ENCODE measurements around the gene HBD.
"Not testable (repeated sequence)": the region's sequence is repeated elsewhere in the genome, so short reads cannot be mapped to it uniquely, and the experiment has no call there.

The HBD gene

DNA sequence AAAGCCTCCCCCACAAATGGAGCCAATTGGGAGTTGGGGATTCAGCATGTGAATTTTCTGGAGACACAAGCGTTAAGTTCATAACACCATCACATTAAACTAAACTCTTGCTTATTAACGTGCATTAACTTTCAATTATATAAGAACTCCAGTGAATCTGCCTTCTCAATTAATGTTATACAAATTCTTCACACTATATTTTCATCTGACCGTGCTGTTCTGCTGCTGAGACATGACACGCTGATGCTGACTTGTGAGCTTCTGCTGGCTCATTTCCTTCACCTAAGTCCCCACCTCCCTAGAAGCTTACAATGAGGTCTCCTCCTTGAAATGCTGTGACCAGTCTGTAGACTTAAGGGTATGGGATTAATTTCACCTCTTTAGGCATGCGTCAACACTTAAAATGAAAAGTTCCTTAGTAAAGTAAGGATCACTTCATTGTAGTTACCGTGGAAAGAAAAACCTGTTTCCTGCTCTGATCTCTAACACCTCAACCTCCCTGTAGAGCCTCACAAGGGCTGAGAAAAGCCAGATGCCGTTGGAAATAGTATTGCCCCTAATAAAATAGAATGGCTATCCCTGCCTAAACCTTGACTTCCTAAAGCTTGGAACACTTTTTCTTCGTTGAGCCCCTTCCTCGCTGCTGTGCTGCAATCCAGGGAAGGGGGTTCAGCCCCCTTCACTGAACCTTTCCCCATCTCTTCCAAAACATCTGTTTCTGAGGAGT is 18.1 kb upstream of the HBD start:
- no peak for DNase-seq

DNA sequence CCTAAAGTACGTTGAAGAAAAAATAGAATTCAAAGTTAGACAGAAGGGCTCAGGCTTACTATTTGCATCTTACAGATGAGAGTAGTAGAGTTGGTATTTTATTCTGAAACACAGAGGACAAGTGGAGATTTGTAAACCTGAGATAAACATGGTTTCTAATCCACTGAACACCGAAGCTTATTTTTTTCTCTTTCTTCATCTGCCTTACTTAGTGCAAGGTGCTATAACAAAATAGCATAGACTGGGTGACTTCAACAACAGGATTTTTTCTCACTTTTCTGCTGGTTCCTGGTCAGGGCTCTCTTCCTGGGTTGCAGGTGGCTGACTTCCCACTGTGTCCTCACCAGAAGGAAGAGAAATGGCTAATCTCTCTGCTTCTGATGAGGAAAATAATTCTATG is 17.5 kb upstream of the HBD start:
- no peak for DNase-seq

DNA sequence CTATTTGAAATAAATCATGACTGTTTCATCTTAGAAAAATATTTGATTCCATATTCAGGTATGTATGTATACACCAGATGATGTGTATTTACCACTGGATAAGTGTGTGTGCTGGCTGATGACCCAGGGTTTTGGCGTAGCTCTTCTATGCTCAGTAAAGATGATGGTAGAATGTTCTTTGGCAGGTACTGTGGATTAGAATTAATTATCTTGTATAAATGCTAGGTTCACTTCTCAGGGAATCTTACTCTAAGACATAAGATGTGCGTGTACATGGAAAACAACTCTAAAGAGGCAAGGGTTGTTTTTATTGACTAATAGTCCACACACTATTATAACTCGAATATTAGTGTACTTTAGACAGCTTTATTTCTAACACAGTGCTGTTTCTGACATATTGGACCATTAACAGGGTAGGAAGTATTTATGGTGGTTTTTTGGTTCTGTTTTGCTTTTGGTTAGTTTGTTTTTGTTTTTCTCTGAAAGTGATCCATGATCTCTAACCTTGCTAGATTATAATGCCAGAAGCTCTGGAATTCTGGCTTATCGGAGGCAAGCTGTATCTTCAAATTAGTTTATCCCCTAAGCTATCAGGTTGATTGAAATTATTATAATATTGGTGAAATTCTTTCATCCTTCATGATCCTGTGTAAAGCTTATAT is 16.4 kb upstream of the HBD start:
- no peak for DNase-seq

DNA sequence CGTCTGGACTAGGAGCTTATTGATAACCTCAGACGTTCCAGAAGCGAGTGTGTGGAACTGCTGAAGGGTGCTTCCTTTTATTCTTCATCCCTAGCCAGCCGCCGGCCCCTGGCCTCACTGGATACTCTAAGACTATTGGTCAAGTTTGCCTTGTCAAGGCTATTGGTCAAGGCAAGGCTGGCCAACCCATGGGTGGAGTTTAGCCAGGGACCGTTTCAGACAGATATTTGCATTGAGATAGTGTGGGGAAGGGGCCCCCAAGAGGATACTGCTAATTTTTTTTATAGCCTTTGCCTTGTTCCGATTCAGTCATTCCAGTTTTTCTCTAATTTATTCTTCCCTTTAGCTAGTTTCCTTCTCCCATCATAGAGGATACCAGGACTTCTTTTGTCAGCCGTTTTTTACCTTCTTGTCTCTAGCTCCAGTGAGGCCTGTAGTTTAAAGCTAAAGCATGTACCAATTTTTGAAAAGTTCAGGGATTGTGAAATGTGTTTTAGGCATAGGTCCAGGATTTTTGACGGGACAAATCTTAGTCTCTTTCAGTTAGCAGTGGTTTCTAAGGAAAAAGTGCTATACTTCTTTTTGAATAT is 15.6 kb upstream of the HBD start, which contains the start of gene HBG1:
TSS of gene HBG1 (minus strand) at position 51 of the 590 bp plus-strand sequence. CDS start 53 bp downstream, outside the sequence.
- DNase-seq, result not testable (repeated sequence)

DNA sequence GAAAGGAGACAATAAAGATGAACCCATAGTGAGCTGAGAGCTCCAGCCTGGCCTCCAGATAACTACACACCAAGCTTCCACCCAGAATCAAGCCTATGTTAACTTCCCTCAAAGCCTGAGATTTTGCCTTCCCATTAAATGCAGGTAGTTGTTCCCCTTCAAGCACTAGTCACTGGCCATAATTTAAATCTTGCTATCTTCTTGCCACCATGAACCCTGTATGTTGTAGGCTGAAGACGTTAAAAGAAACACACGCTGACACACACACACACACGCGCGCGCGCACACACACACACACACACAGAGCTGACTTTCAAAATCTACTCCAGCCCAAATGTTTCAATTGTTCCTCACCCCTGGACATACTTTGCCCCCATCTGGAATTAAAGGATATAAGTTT is 14.2 kb upstream of the HBD start:
- DNase-seq, result not testable (repeated sequence)

DNA sequence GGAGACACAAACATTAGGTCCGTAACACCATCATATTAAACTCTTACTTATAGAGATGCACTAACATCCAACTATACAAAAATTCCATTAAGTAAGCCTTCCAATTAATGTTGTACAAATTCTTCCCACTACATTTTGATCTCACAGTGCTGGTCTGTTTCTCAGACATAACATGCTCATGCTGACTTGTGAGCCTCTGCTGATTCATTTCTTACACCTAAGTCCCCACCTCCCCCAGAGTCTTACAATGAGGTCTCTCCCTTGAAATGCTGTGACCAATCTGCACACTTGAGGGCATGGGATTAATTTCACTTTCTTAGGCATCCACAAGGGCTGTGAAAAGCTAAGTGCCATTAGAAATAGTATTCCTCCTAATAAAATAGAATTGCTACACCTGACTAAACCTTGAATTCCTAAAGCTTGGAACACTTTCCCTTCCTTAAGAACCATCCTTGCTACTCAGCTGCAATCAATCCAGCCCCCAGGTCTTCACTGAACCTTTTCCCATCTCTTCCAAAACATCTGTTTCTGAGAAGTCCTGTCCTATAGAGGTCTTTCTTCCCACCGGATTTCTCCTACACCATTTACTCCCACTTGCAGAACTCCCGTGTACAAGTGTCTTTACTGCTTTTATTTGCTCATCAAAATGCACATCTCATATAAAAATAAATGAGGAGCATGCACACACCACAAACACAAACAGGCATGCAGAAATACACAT is 13.3 kb upstream of the HBD start:
- no peak for DNase-seq

DNA sequence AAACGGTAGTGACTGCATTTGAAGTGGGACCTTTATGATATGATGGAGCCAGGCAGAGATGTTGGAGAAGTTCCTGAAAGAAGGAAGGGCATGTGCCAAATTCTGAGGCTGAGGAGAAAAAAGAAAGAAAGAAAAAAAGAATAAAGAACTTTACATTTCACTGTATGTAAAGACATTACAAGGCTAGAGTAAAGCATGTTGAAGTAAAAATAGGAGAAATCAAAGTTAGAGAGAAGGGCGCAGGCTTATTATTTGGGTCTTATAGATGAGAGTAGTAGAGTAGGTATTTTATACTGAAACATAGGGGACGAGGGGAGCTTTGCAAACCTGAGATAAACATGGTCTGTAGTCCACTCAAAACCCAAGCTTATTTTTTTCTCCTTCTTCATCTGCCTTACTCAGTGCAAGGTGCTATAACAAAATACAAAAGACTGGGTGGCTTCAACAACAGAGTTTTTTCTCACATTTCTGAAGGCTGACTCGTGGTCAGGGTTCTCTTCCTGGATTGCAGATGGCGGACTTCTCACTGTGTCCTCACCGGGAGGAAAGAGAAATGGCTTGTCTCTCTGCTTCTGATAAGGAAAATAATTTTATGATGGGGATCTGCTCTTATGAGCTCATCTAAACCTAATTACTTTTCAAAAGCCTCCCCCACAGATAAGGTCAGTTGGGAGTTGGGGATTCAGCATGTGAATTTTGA is 12.6 kb upstream of the HBD start:
- no peak for DNase-seq

DNA sequence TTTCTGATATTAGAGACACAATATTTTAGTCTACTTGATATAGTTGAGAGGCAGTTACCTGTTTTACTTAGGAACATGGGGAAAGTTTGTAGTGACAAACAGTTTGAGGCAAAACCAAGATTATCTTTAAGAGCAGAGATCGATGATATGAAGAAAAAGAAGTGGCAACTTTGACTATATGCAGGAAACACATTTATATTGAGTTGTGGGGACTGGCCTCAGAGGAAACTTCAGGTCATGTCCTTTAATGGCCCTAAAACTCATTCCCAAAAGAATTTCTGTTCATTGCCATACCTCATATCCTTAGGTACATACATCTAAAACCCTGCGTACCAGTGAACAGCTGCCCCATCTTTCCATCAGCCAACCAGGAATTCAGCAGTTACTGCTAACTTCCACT is 10.9 kb upstream of the HBD start:
- DNase-seq, result no peak

DNA sequence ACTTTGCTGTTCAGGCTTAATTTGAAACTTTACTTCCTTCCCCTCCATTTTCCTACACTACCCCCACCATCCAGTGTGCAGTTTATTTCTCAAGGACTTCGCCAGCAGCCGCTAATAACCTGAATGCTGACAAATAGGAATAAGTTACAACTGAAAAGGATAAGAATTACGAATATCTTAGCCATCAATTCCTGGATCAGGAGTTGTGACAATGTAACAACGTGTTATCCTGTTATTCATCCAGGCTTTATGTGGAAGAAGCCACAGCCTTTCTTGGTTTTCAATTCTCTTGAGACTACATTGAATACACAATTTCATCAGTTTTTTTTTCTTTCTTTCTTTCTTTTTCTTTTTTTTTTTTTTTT is 9.5 kb upstream of the HBD start:
- no peak for DNase-seq

DNA sequence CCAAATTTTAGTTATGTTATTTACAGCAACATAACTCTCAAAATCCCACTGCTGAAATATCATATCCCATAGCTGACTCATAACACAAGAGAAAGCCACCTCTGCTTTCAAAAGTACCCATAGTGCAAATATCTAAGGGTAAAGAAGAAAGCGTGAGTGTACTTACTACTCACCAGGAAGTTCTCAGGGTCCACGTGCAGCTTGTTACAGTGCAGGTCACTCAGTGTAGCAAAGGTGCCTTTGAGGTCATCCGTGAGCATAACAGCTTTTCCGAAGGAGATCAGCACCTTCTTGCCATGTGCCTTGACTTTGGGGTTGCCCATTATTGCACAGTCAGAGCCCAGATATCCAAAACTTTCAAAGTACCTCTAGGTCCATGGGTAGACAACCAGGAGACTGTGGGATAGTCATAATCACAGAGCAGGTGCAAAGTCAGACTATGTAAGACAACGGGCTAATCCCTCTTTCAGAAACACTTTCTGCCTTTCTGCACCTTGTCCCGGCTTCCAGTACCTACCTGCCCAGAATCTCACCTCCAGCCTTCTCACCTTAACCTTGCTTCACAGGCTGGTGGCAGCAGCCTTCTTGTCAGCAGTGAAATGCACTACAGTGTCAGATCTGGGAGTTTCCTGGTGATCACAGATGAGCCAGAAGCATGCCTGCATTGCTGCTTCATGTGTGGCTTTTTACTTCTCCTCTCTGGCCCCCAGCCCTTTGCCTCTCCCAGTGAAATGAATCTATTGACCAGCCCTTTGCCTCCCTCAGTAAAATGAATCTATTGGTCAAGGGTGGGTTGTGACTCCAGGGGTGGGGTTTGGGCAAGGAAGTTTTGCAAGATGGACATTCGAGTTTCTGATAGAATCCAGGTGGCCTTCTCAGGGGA is 8.9 kb upstream of the HBD start:
- DNase-seq, result no peak

DNA sequence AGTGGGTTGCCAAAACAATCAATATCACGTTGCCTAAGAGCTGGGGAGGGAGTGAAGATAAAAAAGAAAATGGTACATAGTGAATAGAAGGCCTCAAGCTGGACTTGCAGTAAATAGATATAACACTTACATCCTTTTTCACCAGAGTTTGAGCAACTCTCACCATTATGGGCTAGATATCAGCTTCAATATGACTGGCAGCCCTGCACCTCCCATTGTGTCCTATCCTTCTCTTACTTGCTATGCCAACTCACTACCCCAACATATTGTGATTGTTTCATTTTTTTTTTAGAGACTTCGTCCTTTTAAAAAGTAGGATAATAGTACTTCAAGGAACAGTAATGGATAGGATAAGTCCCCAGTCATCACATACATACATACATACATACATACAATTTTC is 7.9 kb upstream of the HBD start:
- no peak for DNase-seq

DNA sequence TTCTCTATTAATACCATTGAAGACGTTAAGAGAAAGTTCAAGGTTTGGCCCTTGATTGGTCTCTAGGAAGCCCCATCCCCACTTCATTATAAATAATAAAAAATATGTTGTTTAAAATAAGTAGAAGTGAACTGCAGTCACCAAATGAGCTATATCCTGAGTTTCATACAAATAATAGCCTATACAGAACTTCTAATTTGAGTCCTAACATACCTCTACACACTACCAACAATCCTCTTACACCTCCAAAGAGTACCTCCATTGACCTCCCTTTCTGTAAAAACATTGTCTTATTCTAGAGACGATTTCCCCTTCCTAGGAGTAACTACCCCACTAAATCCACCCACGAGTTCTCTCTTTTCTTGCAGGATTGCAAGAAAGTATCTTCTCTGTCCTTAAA is 7.2 kb upstream of the HBD start:
- DNase-seq, result no peak

DNA sequence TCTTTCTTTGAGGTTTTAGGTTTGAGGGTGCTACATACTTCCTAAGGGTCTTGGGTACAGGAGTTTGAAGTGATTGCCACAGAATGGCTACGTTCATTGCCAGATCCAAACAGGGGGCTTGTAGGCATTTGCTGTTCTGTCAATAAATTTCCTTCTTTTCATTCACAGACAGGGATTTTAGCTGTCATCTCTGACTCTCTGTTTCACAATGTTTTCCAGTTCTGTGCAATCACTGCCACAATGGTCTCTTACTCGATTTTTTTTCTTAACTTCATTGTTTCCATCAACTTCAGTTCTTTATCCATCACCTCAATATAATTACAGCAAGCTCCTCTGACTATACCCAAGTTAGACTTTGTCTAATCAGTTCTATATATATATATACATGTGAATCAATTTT is 6.2 kb upstream of the HBD start:
- no peak for DNase-seq

DNA sequence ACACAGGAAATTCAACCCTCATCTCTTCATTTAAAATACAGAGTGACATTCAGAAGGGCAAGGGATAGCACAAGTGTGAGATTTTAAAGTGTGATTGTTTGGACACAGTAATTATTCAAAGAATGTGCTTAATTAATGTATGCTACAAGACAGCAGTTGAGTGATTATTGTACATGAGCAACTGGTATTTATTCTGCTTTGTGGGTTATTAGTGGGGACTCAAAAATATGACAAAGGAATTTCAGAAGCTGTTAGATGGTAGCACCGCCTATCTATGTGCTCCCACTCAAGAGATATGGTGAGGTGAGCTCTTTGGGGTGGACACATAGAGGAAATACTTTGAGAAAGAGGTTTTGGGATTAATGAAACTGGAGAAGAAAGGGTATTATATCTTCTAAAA is 5.8 kb upstream of the HBD start:
- DNase-seq, result no peak

DNA sequence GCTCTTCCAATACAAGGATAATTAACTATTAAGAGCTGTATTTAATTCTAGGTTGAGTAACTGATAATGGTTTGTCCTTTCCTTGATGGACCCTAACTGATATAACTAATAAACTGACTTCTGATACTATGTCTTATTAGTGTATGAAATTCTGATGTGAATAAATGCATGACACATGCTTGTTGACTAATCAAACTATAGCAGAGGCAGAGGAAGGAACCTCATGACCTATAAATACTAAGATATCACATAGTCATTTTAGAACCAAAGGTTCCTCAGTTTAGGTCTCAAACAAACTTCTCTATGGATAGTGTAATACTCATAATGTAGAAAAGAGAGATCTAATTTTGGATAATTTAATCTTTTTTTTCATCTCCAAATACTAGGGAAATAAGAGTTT is 4.8 kb upstream of the HBD start:
- DNase-seq, result no peak

DNA sequence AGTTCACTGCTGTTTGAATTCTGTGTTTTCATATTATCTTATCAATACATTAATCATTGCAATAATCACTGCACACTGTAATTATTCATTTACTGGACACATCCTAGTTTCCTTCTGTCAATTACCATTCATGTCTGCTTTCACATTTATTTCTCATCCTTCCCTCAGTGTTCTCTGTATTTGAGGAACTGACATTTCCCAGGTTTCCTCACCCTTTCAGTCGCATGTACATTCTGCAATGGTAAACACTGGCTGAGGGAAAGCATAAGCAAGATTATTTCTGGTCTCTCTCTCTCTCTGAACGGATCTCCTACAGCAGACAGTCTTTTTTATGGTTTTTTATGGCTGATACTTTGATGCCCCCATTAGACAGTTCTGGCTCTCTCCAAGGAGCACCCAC is 4.2 kb upstream of the HBD start:
- no peak for DNase-seq

DNA sequence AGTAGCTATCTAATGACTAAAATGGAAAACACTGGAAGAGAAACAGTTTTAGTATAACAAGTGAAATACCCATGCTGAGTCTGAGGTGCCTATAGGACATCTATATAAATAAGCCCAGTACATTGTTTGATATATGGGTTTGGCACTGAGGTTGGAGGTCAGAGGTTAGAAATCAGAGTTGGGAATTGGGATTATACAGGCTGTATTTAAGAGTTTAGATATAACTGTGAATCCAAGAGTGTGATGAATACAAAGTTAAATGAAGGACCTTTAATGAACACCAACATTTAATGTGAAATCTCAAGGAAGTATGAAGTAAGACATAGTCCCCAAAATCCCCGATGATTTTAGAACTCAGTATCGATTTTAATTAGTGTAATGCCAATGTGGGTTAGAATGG is 3.1 kb upstream of the HBD start:
- no peak for DNase-seq

DNA sequence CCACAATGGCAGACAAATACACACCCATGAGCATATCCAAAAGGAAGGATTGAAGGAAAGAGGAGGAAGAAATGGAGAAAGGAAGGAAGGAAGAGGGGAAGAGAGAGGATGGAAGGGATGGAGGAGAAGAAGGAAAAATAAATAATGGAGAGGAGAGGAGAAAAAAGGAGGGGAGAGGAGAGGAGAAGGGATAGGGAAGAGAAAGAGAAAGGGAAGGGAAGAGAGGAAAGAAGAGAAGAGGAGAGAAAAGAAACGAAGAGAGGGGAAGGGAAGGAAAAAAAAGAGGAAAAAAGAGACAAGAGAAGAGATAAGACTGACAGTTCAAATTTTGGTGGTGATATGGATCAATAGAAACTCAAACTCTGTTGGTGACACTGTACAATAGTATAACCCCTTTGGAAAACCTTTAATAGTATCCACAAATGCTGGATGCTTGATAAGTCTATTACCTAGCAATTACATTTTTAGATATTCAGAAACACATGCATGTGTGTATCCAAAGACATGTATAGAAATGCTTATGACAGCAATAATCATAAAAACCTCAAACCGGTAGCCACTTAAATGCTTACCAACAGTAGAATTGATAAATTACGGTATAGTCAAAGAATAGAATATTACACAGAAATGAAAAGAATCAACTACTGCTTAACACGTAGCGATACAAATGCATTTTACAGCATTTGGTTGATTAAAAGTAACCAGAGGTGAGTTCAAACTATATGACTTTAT is 1.2 kb upstream of the HBD start:
- DNase-seq, result no peak

DNA sequence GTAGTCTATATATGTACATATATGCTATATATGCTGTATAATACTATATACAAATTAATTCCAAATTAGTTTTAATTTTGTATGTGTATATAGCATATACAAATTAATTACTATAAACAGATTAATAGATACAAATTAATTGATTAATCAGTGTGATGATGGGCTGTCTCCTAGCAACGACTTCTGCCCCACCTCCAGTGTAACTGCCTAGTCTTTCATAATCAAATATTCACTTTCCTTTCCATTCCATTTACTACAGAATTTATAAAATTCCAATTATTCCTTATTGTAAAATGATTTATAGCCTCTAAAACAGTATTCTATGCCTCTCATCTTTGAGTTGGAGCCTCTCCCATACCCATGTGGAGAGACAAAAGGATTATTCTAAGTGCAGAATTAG is 976 bp downstream of the HBD start:
- DNase-seq, result no peak

DNA sequence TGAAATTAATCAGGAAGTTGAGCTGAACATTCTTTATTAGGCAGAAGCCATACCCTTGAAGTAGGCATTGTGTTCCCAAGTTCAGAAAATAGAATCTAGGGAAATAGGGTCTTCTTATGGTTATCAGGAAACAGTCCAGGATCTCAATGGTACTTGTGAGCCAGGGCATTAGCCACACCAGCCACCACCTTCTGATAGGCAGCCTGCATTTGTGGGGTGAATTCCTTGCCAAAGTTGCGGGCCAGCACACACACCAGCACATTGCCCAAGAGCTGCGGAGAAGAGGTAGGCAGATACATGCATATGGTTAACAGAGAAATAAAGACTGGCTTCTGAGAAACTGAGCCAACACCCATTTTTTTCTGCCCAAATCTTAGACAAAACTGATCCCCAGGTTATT is 1.5 kb downstream of the HBD start:
- no peak for DNase-seq

DNA sequence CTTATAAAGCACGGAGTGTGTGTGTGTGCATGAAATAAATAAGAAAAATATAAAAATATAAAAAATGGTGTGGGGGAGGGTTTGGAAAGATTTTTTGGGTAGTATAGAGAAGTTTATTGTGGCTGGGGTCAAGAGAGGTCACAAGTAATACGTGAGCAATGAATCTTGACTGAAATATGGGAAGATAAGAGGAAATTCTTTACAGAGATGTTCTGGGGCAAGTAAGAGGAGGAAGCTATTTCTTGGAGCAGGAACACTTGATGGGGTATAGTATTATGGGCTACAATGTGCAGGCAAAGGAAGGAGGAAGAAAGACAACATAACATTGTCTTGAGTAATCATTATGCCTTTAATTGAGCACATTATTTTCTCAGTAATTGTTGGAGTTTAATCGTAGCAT is 2.1 kb downstream of the HBD start:
- DNase-seq, result no peak

DNA sequence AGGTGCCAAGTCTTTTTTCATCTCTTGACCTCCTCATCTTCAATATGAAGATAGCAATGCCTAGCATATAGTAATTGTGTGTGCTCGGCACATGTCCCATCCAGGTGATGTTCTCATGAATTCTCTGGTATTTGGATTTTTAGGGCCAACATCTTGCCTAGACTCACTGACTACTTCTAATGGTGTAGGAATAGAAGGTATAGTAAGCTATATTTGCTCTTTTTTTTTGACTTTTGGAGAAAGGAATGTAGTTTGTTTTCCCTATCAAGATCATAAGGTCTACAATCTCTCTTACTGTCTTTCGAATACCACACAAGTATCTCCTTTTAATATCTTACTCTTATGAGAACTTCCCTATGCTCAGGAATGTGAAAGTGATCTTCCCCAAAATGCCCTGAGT is 3.2 kb downstream of the HBD start:
- DNase-seq, result no peak

Data from activated CD4-positive, alpha-beta T cell treated with anti-CD3 and anti-CD28 coated beads for 48 hours (primary cell).